GF-D8 (cell line): Measurements from ENCODE around the gene GPX8.

Experiments
- DNase-seq: peaks from one replicate; lab custom pipeline; 2025; lab: John Stamatoyannopoulos, UW

Gene GPX8

DNA sequence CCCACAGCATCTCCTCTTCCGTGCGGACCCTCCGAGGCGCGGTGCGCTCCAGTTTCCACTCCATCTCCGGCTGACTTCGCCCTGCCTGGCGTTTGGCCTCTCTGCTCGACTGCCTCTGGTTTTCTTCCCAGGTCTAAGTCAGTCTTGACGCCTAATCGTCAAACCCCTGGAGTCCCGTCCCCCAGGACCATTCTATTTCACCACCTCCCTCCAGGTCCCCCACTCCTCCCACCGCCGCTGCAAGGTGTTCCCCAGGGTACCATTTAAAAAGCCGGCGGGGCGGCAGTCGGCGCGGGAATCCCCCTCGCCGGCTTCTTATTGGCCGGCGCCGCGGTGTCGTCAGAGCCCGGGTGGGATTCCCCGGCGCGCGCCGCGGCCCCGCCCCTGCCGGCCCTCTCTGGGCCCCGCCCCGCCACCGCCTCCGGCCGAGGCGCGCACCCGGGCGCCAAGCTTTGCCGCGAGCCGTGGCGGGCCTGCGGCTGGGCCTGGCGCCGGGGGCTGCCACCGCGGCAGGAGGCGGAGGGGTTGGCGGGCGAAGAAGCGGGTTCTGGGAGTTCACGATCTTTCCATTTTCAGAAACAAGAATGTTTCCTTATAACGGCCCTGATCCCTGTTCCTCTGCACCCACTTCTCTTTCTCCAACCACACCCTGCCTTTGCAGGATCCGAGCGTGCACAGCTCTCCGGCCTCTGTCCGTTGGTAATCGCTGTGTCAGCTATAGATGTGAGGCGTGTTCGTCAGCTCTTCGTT, 13.1 kb downstream of the GPX8 start, which contains the start of gene CDC20B:
Gene CDC20B, minus strand, starts transcription at position 241 of the 750 bp plus-strand sequence. Its CDS starts 177 bp downstream, at position 64.
- DNase-seq: no peak

DNA sequence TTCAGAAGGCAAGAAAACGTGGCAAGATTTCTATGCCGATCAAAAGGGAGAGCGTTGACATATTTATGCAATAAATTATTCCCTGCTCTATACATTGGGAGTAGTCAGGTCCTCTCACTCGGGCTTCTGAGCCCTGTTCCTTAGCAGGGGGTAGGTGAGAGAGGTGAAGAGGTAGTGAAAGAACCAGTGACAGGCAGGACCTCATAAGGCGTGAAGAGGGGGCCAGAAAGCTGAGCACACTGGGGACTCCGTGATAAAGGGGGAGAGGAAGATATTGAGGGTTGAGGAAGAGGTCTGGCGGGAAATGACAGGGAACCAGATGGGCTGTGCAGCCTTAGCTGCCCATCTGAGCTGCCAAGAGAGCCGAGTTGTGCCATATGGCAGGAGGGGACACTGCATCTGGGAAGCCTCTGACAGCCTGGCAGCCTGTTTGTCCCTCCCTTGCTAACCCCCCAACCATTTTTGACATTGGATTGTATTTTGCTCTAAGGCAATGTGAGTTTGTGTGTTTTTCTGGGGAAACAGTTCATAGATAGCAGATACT, 13.8 kb downstream of the GPX8 start:
- DNase-seq: no peak

- no peak for DNase-seq
Observed at GRCh38 chr5:55175781-55176175, 15.8 kb downstream of the GPX8 start.

- no peak for DNase-seq
Observed at GRCh38 chr5:55176176-55176818, 16.3 kb downstream of the GPX8 start.

- DNase-seq: no peak
Observed at GRCh38 chr5:55177078-55177477, 17.1 kb downstream of the GPX8 start.

- no peak for DNase-seq
Observed at GRCh38 chr5:55180016-55180415, 20.0 kb downstream of the GPX8 start.

- no peak for DNase-seq
Observed at GRCh38 chr5:55187370-55187769, 27.4 kb downstream of the GPX8 start.

DNA sequence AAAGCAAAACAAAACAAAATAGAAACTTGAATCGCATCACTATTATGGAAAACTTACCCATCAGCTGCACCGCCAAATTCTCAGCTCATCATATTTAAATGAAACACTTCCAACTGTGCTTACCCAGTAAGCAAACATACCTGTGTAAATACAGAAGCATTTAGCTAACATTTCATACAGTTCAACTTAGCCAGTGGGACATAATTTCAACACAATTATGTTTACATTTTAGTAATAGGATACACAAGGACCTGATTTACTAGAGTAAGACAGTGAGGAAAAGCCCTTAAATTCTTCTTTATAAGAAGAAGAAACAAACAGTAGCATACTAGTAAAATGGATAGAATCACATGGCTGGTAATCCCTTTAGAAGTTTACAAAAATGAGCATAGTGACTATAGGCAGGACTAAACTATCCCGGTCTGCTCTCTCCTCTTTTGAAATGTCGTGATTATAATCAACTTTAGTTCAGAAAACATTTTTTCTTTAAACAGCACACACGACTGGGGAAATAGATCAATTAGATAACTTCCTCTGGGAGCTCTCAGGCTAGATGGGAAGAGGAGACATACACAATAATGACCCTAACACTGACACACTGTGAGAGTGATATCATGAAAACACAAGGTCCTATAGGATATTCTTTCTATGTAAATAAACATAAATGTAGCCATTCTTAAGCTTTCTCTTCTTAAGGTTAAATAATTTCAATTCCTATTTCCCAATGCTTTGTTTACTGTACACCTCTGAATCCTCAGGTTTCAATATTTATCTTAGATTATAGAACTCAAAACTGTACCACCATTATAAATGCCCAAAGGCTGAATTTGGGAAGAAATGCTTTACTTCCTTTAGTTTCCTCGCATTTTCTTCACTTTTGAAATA, 28.9 kb downstream of the GPX8 start:
- DNase-seq: no peak

DNA sequence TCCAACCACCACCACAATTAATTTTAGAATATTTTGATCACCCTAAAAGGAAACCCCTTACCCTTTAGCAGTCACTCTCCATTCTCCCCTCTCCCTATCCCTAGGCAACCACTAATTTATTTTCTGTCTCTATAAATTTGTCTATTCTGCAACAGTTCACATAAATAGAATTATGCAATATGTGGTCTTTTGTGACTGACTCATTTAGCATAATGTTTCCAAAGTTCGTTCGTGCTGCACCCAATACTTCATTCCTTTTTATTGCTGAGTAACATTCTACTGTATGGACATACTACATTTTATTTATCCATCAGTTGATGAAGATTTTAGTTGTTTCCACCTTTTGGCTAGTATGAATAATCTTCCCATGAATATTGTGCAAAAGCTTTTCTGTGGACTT, 31.2 kb downstream of the GPX8 start:
- DNase-seq: no peak

GRCh38 chr5:55205001-55205400, 45.0 kb downstream of the GPX8 start:
- DNase-seq: no peak

DNA sequence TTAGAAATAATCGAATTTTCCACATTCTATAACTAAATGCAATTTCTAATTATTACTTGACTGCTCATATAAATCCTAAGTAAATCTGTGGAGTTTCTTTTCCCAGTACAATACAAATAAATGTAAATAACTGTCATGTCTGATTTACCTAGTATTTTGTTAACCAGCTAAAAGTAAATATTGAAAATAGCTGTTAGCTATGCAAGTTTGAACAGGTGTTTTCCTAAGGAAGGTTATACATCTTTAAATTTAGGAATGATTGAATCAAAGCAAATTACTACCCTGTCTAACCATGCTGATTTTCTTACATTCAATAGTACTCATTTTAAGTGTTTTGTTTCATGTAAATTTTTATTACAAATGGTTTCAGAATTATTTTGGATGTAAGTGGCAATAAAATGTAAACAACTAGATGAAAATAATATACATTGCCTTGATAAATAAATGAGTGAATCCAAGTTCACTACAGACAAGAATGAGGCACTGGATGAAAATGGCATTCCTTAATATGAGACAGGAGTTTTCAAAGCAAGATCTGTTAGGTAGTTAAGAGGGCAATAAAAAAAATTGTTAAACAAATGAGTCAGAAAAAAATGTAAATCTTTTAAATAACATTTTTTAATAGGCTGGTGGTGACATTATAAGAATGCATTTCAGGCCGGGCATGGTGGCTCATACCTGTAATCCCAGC, 51.4 kb downstream of the GPX8 start:
- DNase-seq: no peak
